GM21576 (cell line): ENCODE measurements around the gene PRPF40B.

Experiments used
- ATAC-seq: cut with Tn5 transposase; IDR thresholded peaks from one replicate; pipeline ENCODE4 v1.9.1; 2021; ENCODE audit warnings: mild to moderate bottlenecking, moderate library complexity; ENCODE audit not compliant: unreplicated experiment

The PRPF40B gene

GRCh38 chr12:49655595-49656236, 32.4 kb downstream of the PRPF40B start:
- ATAC-seq = no peak

- ATAC-seq = no peak
Measured at GRCh38 chr12:49658276-49658675, 34.9 kb downstream of the PRPF40B start.

- ATAC-seq = no peak
Measured at GRCh38 chr12:49659753-49660152, 36.4 kb downstream of the PRPF40B start.

- ATAC-seq = no peak
Measured at GRCh38 chr12:49661191-49661590, 37.8 kb downstream of the PRPF40B start.

GRCh38 chr12:49661746-49662145, 38.4 kb downstream of the PRPF40B start:
- ATAC-seq = no peak

GRCh38 chr12:49662998-49663843, 39.9 kb downstream of the PRPF40B start:
- peak; percentile 63 for ATAC-seq

GRCh38 chr12:49664167-49664566, 40.8 kb downstream of the PRPF40B start:
- no peak for ATAC-seq

GRCh38 chr12:49664591-49665239, 41.4 kb downstream of the PRPF40B start:
- peak; percentile 52 for ATAC-seq

GRCh38 chr12:49665384-49665783, 42.0 kb downstream of the PRPF40B start:
- no peak for ATAC-seq

- no peak for ATAC-seq
Measured at GRCh38 chr12:49666176-49666575, 42.8 kb downstream of the PRPF40B start.

GRCh38 chr12:49667325-49668090, 44.1 kb downstream of the PRPF40B start:
- ATAC-seq = no peak

GRCh38 chr12:49669796-49670195, 46.4 kb downstream of the PRPF40B start:
- no peak for ATAC-seq

GRCh38 chr12:49671031-49671765, 47.8 kb downstream of the PRPF40B start:
- ATAC-seq = no peak

- no peak for ATAC-seq
Measured at GRCh38 chr12:49672301-49673217, 49.2 kb downstream of the PRPF40B start.

GRCh38 chr12:49673446-49674317, 50.3 kb downstream of the PRPF40B start:
- ATAC-seq = no peak

GRCh38 chr12:49674318-49674981, 51.1 kb downstream of the PRPF40B start:
- no peak for ATAC-seq

GRCh38 chr12:49675137-49675536, 51.8 kb downstream of the PRPF40B start:
- no peak for ATAC-seq

- ATAC-seq = no peak
Measured at GRCh38 chr12:49678711-49679110, 55.4 kb downstream of the PRPF40B start.
